T-helper 2 cell (primary cell): ENCODE data around the gene DSE.

Experiments used
- DNase-seq, 5 experiments: peaks; one replicate each; pipeline versions ENCODE4 v3.0.0 to v3.0.0-alpha.2; 2012 to 2022

The DSE gene

GRCh38 chr6:116485559-116486184 lies 114.9 kb downstream of the DSE start:
- DNase-seq: no peak

- DNase-seq: no peak
Observed at GRCh38 chr6:116491610-116492330, 121.0 kb downstream of the DSE start.

- DNase-seq: no peak
Observed at GRCh38 chr6:116492331-116493067, 121.8 kb downstream of the DSE start.
